ENCODE measurements around the gene ZDHHC14.

DNA sequence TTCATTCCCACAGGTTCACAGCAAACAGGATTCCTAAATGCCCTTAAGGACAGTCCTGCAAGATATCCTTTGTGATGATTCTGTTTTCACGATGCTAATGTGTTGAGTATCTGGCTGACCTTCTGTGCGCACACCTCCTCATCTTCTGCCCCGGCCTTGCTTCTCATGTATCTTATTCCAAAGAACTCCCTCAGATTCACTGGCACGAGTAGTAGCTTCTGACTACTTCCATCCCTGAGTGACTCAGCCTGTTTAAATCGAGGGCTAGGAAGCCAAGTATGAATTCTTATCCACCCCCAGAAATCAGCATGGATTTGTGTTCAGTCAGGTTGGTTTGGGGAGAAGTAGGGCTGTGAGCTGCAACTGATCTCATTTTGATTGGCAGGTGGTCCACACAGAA lies 251.8 kb downstream of the ZDHHC14 start:
- TF ChIP-seq, protein P1, sequence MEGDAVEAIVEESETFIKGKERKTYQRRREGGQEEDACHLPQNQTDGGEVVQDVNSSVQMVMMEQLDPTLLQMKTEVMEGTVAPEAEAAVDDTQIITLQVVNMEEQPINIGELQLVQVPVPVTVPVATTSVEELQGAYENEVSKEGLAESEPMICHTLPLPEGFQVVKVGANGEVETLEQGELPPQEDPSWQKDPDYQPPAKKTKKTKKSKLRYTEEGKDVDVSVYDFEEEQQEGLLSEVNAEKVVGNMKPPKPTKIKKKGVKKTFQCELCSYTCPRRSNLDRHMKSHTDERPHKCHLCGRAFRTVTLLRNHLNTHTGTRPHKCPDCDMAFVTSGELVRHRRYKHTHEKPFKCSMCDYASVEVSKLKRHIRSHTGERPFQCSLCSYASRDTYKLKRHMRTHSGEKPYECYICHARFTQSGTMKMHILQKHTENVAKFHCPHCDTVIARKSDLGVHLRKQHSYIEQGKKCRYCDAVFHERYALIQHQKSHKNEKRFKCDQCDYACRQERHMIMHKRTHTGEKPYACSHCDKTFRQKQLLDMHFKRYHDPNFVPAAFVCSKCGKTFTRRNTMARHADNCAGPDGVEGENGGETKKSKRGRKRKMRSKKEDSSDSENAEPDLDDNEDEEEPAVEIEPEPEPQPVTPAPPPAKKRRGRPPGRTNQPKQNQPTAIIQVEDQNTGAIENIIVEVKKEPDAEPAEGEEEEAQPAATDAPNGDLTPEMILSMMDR (IDR thresholded peaks at IDR 0.05) = no peak
- TF ChIP-seq ZFX (IDR thresholded peaks at IDR 0.05; ENCODE audit: borderline replicate concordance) = no peak

Data from 22Rv1 (cell line).